NCI-H526 treated with DMSO at 0.1 percent for 48 hours (cell line): ENCODE measurements around the gene PRM2.

Source experiments
- DNase-seq: peaks from one replicate; lab custom pipeline; 2025; lab: John Stamatoyannopoulos, UW

Gene PRM2

GRCh38 chr16:11225677-11226549 lies 50.4 kb downstream of the PRM2 start:
- no peak for DNase-seq
